CD4-positive, alpha-beta T cell treated with Interleukin-17A for 1 hour (primary cell): ENCODE measurements around the gene CCDC38.

Experiments used
- DNase-seq: peaks from one replicate; pipeline ENCODE4 v3.0.0-alpha.2; 2020

The CCDC38 gene

GRCh38 chr12:95830335-95831089, 111.9 kb downstream of the CCDC38 start:
- DNase-seq, result no peak

GRCh38 chr12:95829395-95829794, 113.0 kb downstream of the CCDC38 start:
- no peak for DNase-seq

- peak; percentile 8 for DNase-seq
Measured at GRCh38 chr12:95820096-95820703, 122.2 kb downstream of the CCDC38 start.
